Measurements from ENCODE around the gene ZDHHC22. TPM values are rescaled to one million over a fixed set of nuclear protein-coding genes. Genes with fewer than 3 reads are reported as not detected.

Gene ZDHHC22
- polyA plus RNA-seq, 1 experiment: not detected

- no peaks in the 10 kb centered on the region for H3K9me3 ChIP-seq (ENCODE audit: control insufficient read depth, insufficient read depth, low read length)
- H3K27ac ChIP-seq (ENCODE audit: low read depth, low read length): no peak overlapping the region
- DNase-seq (ENCODE audit: low read depth, low spot score): no peak
- ChIA-PET POLR2A (no interaction called here), CTCF (interaction anchor here (0.6 to 4.8 kb wide), 8 partner anchors 8 to 213 kb away, joined by 4 to 44 read pairs (median 8); no protein-coding TSS in a partner anchor)
- no peak for TF ChIP-seq CTCF (IDR thresholded peaks at IDR 0.05; ENCODE audit: low read depth, low read length)
- peaks cover 17% of the 10 kb centered on the region for H3K27me3 ChIP-seq (ENCODE audit: control insufficient read depth, insufficient read depth, low read length)
- H3K4me3 ChIP-seq (ENCODE audit: low read depth, low read length): no peak overlapping the region
Observed at GRCh38 chr14:77084985-77085384, 56.6 kb downstream of the ZDHHC22 start.

GRCh38 chr14:77083082-77083481 is 58.5 kb downstream of the ZDHHC22 start:
- DNase-seq (ENCODE audit: low read depth, low spot score): no peak
- CTCF ChIA-PET: interaction anchor here (0.5 to 4.4 kb wide), 6 partner anchors 11 to 364 kb away, joined by 4 to 31 read pairs (median 8); no protein-coding TSS in a partner anchor
- peaks cover 13% of the 10 kb centered on the region for H3K27me3 ChIP-seq (ENCODE audit: control insufficient read depth, insufficient read depth, low read length)
- TF ChIP-seq CTCF (IDR thresholded peaks at IDR 0.05; ENCODE audit: low read depth, low read length): no peak
- no peak overlapping the region for H3K4me3 ChIP-seq (ENCODE audit: low read depth, low read length)
- no peak overlapping the region for H3K27ac ChIP-seq (ENCODE audit: low read depth, low read length)
- H3K9me3 ChIP-seq (ENCODE audit: control insufficient read depth, insufficient read depth, low read length): no peaks in the 10 kb centered on the region
- POLR2A ChIA-PET: interaction anchor here (0.6 kb wide), 1 partner anchor 54 kb away, joined by 7 read pairs; no protein-coding TSS in a partner anchor

DNA sequence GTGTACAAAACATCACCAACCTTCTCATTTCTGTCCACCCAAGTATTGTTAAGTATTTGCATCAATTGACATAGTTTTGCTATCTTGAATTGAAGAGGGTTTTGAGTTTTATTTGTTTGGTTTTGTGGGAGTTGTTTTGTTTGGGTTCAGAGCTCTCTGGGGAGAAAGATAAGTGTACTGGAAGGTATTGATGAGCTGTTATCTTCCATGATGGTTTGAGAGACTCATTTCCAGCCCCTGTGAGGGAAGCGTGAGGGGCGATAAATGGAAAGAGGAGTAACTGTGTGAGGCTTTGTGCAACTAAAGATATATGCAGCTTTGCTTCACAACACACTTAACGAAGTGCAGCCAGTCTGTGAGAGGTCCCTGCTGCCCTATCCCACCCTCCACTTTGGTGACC is 59.2 kb downstream of the ZDHHC22 start:
- no peaks in the 10 kb centered on the region for H3K9me3 ChIP-seq (ENCODE audit: control insufficient read depth, insufficient read depth, low read length)
- CTCF ChIA-PET: interaction anchor here (1.8 to 4.4 kb wide), 4 partner anchors 12 to 209 kb away, joined by 5 to 31 read pairs (median 11); no protein-coding TSS in a partner anchor

More for the DNA sequence above, 59.2 kb downstream of the ZDHHC22 start:
- peaks cover 9% of the 10 kb centered on the region for H3K27me3 ChIP-seq (ENCODE audit: control insufficient read depth, insufficient read depth, low read length)
- DNase-seq (ENCODE audit: low read depth, low spot score): no peak
- H3K27ac ChIP-seq (ENCODE audit: low read depth, low read length): no peak overlapping the region
- H3K4me3 ChIP-seq (ENCODE audit: low read depth, low read length): no peak overlapping the region
- TF ChIP-seq CTCF (IDR thresholded peaks at IDR 0.05; ENCODE audit: low read depth, low read length): no peak
- POLR2A ChIA-PET: no interaction called here

Other genes starting within 250 kb of the ZDHHC22 start
- 17.1 and 21.8 TPM in 2 replicates for gene IRF2BPL, start 113.1 kb downstream of the ZDHHC22 start, polyA plus RNA-seq (2011; rRNA removed)
- 8.9 and 9.9 TPM in 2 replicates for gene CIPC, start 43.5 kb downstream of the ZDHHC22 start, polyA plus RNA-seq (2011; rRNA removed)
- not detected in 2 replicates for gene TMEM63C, start 40.0 kb upstream of the ZDHHC22 start, polyA plus RNA-seq (2011; rRNA removed)
- not detected in 2 replicates for gene NGB, start 129.4 kb upstream of the ZDHHC22 start, polyA plus RNA-seq (2011; rRNA removed)
- 11.0 and 17.2 TPM in 2 replicates for gene POMT2, start 179.1 kb upstream of the ZDHHC22 start, polyA plus RNA-seq (2011; rRNA removed)
- gene GSTZ1, start 179.2 kb upstream of the ZDHHC22 start, polyA plus RNA-seq (2011; rRNA removed): 12.4 and 16.8 TPM in 2 replicates
- 4.5 and 5.7 TPM in 2 replicates for gene TMED8, start 235.3 kb upstream of the ZDHHC22 start, polyA plus RNA-seq (2011; rRNA removed)
- gene SAMD15, start 235.6 kb upstream of the ZDHHC22 start, polyA plus RNA-seq (2011; rRNA removed): 0.66 and 0.72 TPM in 2 replicates